Osteocyte (in vitro differentiated cells): ENCODE measurements around the gene CX3CR1. TPM values are rescaled to one million over a fixed set of nuclear protein-coding genes. Genes with fewer than 3 reads are reported as not detected.

Experiments used
- DNase-seq: peaks from one replicate; pipeline ENCODE4 v3.0.0; 2021; ENCODE audit warnings: mixed read lengths; ENCODE audit not compliant: unreplicated experiment; ENCODE audit errors: extremely low spot score
- H3K27ac Mint-ChIP-seq: one replicate; pipeline ENCODE4 v1.8.0; 2021; ENCODE audit warnings: mild to moderate bottlenecking, mixed read lengths; ENCODE audit not compliant: unreplicated experiment
- H3K27me3 Mint-ChIP-seq: one replicate; pipeline ENCODE4 v1.8.0; 2021; ENCODE audit warnings: mixed read lengths; ENCODE audit not compliant: unreplicated experiment
- H3K36me3 Mint-ChIP-seq: one replicate; pipeline ENCODE4 v1.8.0; 2021; ENCODE audit warnings: mixed read lengths; ENCODE audit not compliant: unreplicated experiment
- H3K4me1 Mint-ChIP-seq: one replicate; pipeline ENCODE4 v1.8.0; 2021; ENCODE audit warnings: mixed read lengths; ENCODE audit not compliant: unreplicated experiment
- H3K4me3 Mint-ChIP-seq: one replicate; pipeline ENCODE4 v1.8.0; 2021; ENCODE audit warnings: mild to moderate bottlenecking, moderate library complexity, mixed read lengths; ENCODE audit not compliant: unreplicated experiment
- H3K9me3 Mint-ChIP-seq: one replicate; pipeline ENCODE4 v1.8.0; 2021; ENCODE audit warnings: mixed read lengths; ENCODE audit not compliant: unreplicated experiment
- total RNA-seq: library from RNA; stranded (reverse); gene quantifications from 2 replicates; pipeline ENCODE4 v1.2.1, GENCODE V29; 2021
- TF ChIP-seq, protein P1 (sequence below): fragments of 200-600 bp; sonication (generic); IDR thresholded peaks from 2 replicates; pipeline ENCODE4 v1.5.0; 2021; ENCODE audit warnings: antibody characterized with exemption, mild to moderate bottlenecking, moderate library complexity

Gene CX3CR1
- total RNA-seq, 1 donor from 2014 or later, result not detected

DNA sequence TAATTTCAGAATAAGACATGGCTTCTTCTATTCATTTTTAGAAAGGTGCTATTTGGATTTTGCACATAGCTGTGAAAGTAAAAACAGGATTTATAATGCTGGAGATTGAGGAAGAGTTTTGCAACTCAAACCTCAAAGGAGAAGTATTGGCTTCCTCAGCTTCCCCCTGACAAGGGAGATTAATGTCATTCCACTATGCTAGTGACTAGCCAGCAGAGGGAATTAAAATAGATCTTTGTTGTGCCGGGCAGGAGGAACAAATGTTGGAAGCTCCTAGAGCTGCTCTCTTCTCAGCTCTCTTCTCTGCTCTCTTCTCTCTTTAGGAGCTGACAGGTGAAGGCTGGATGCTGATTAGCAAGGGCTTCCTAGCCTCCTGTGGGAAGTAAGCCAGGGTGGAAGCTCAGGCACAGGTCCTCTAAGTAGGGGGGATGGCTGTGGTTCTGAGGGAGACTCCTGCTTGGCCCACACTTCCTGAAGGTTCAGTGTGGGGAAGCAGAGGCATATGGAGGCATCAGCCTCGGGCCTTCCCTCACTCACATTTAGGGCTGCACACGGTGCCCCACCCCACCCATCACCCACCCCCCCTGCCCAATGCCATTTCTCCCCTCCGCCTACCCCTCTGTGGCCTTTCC lies 29.6 kb downstream of the CX3CR1 start:
- H3K27me3 Mint-ChIP-seq, result peaks cover 16% of the 10 kb centered on the region
- TF ChIP-seq, protein P1, sequence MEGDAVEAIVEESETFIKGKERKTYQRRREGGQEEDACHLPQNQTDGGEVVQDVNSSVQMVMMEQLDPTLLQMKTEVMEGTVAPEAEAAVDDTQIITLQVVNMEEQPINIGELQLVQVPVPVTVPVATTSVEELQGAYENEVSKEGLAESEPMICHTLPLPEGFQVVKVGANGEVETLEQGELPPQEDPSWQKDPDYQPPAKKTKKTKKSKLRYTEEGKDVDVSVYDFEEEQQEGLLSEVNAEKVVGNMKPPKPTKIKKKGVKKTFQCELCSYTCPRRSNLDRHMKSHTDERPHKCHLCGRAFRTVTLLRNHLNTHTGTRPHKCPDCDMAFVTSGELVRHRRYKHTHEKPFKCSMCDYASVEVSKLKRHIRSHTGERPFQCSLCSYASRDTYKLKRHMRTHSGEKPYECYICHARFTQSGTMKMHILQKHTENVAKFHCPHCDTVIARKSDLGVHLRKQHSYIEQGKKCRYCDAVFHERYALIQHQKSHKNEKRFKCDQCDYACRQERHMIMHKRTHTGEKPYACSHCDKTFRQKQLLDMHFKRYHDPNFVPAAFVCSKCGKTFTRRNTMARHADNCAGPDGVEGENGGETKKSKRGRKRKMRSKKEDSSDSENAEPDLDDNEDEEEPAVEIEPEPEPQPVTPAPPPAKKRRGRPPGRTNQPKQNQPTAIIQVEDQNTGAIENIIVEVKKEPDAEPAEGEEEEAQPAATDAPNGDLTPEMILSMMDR, result no peak
- H3K27ac Mint-ChIP-seq, result no peak overlapping the region
- no peaks in the 10 kb centered on the region for H3K9me3 Mint-ChIP-seq
- no peak overlapping the region for H3K4me3 Mint-ChIP-seq
- H3K36me3 Mint-ChIP-seq, result no peaks in the 10 kb centered on the region
- peak; percentile 27 for DNase-seq
- peaks cover 4% of the 10 kb centered on the region for H3K4me1 Mint-ChIP-seq

DNA sequence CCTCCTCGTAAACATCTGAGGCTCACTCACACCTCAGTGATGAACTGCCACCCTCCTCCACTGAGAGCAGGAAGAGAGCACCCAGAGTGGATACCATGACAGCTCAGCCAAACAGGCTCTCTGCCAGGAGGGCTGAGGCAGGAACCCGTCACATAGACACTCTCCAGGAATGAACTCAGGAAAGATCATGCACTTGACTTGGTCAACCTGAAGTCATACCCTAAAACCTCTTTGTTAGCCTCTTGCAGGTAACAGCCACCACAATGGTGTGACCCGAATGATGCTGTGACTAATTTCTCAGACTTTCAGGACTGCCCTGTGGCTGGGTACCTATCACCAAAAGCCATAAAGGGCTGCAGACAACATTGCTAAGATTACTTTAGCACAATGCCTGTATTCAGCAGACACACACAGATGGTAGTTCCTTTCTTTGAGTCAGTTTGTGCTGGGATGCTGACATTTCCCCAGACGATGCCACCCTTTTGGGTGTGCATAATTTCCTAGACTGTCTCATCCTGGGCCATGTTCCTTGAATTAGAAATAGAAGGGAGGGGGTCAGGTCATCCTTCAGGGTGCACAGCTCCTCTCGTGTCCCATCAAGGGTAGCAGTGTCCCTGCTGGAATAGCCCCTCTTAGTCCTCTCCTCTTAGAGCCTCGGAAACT lies 30.3 kb downstream of the CX3CR1 start:
- H3K27ac Mint-ChIP-seq, result no peak overlapping the region
- peak; percentile 38 for DNase-seq
- no peak overlapping the region for H3K4me3 Mint-ChIP-seq
- H3K4me1 Mint-ChIP-seq, result no peaks in the 10 kb centered on the region
- TF ChIP-seq, protein P1, result no peak
- peaks cover 16% of the 10 kb centered on the region for H3K27me3 Mint-ChIP-seq
- H3K9me3 Mint-ChIP-seq, result no peaks in the 10 kb centered on the region
- no peaks in the 10 kb centered on the region for H3K36me3 Mint-ChIP-seq

DNA sequence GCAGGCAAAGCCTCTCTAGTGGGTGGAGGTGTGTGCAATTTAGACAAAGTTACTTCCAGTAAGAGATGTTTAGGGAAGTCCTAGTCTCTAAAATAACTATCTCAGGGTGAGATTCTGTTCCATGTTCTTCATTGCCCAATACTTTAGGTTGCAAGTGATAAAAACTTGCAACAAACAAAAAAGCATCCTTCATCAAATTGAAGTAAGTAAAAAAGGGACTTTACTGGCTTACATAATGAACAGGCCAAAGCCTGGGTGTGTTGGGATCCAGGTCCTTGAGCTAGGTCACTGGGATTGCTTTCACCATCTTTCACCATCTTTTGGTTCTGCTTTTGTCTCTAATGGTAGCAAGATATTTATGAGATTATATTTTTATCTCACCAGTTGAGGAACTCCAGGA lies 38.3 kb downstream of the CX3CR1 start:
- Mint-ChIP-seq H3K4me3 (no peak overlapping the region), H3K36me3 (no peaks in the 10 kb centered on the region), H3K9me3 (no peaks in the 10 kb centered on the region), H3K27ac (no peak overlapping the region), H3K4me1 (no peaks in the 10 kb centered on the region), H3K27me3 (peaks cover 39% of the 10 kb centered on the region)
- no peak for DNase-seq
- TF ChIP-seq, protein P1, result no peak

DNA sequence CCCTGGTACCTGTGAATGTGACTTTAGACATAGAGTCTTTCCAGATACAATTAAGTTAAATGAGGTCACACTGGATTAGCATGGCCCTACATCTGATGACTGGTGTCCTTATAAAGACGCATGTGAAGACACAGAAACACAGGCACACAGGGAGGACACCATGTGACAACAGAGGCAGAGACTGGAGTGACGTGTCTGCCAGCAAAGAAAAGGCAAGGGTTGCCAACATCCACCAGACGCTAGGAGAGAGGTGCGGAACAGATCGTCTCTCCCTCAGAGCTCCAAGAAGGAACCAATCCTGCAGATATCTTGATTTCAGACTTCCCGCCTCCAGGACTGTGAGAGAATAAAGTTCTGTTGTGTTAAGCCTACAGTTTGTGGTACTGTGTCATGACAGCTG lies 42.8 kb downstream of the CX3CR1 start:
- Mint-ChIP-seq H3K36me3 (no peaks in the 10 kb centered on the region), H3K27ac (no peak overlapping the region), H3K27me3 (peaks cover 52% of the 10 kb centered on the region), H3K4me1 (no peaks in the 10 kb centered on the region), H3K9me3 (no peaks in the 10 kb centered on the region), H3K4me3 (no peak overlapping the region)
- DNase-seq, result no peak
- TF ChIP-seq, protein P1, result no peak

DNA sequence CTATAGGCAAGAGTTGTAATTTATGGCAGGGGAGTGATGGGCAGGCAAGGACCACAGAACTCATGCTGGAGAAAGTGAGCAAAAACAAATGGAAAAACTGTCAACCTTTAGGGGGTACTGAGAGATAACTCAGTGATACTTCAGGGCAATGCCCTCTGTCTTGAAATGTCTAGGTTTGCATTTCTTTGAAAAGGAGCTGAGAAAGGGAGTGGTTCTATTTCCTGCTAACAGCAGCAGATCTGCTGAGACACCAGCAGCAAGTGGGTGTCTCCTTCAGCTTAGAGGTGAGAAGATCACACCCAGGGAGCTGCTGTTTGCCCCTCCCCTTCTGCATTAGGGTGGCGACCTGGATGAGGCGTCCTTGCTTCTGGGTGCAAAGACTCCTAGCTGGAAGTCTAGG lies 45.2 kb downstream of the CX3CR1 start:
- Mint-ChIP-seq H3K9me3 (no peaks in the 10 kb centered on the region), H3K4me3 (no peak overlapping the region), H3K4me1 (no peaks in the 10 kb centered on the region), H3K27me3 (peaks cover 64% of the 10 kb centered on the region), H3K36me3 (no peaks in the 10 kb centered on the region), H3K27ac (no peak overlapping the region)
- no peak for DNase-seq
- TF ChIP-seq, protein P1, result no peak
